Loucy (cell line): ENCODE results near the gene DDX10.

Experiments
- H2AFZ ChIP-seq: fragments of 200-600 bp; sonication (generic); 2 replicates; pipeline ENCODE4 v1.6.0; 2016; ENCODE audit warnings: antibody characterized with exemption, mild to moderate bottlenecking, low read length, moderate library complexity
- H3F3A ChIP-seq: fragments of 200-600 bp; 2 replicates; pipeline ENCODE4 v1.6.0; 2016; ENCODE audit warnings: antibody characterized with exemption, low read depth, mild to moderate bottlenecking
- H3K27me3 ChIP-seq: fragments of 200-600 bp; sonication (generic); 2 replicates; pipeline ENCODE4 v1.6.1; 2014; ENCODE audit warnings: low read length, mild to moderate bottlenecking; ENCODE audit not compliant: insufficient read depth, poor library complexity, severe bottlenecking
- H3K36me3 ChIP-seq: fragments of 200-600 bp; sonication (generic); 2 replicates; pipeline ENCODE4 v1.6.1; 2016; ENCODE audit warnings: low read length; ENCODE audit not compliant: insufficient read depth
- H3K4me1 ChIP-seq: fragments of 200-600 bp; sonication (generic); 2 replicates; pipeline ENCODE4 v1.5.1; 2014; ENCODE audit warnings: low read length, mild to moderate bottlenecking; ENCODE audit not compliant: insufficient read depth, poor library complexity, severe bottlenecking
- H3K4me2 ChIP-seq: fragments of 200-600 bp; sonication (generic); 2 replicates; pipeline ENCODE4 v1.6.0; 2014; ENCODE audit warnings: antibody characterized with exemption, low read length, low read depth, mild to moderate bottlenecking; ENCODE audit not compliant: poor library complexity, severe bottlenecking
- H3K4me3 ChIP-seq: fragments of 200-600 bp; sonication (generic); 2 replicates; pipeline ENCODE4 v1.5.1; 2014; ENCODE audit warnings: low read length, mild to moderate bottlenecking, mixed read lengths; ENCODE audit not compliant: poor library complexity, severe bottlenecking
- H3K79me2 ChIP-seq: fragments of 200-600 bp; sonication (generic); 2 replicates; pipeline ENCODE4 v1.6.1; 2014; ENCODE audit warnings: low read length; ENCODE audit not compliant: insufficient read depth
- H3K9ac ChIP-seq: fragments of 200-600 bp; sonication (generic); 2 replicates; pipeline ENCODE4 v1.6.0; 2014; ENCODE audit warnings: mild to moderate bottlenecking, low read depth, low read length, moderate library complexity; ENCODE audit not compliant: poor library complexity, severe bottlenecking
- H3K9me2 ChIP-seq: fragments of 200-600 bp; sonication (generic); replicated peaks from 2 replicates; pipeline ENCODE4 v1.6.1; 2016; ENCODE audit warnings: low read depth, low read length, mixed read lengths
- H3K9me3 ChIP-seq: fragments of 200-600 bp; sonication (generic); 2 replicates; pipeline ENCODE4 v1.6.1; 2014; ENCODE audit warnings: mild to moderate bottlenecking, antibody characterized with exemption, low read length, low read depth; ENCODE audit not compliant: insufficient read depth
- H4K20me1 ChIP-seq: fragments of 200-600 bp; sonication (generic); 2 replicates; pipeline ENCODE4 v1.6.0; 2014; ENCODE audit warnings: antibody characterized with exemption, low read length, mild to moderate bottlenecking; ENCODE audit not compliant: insufficient read depth, poor library complexity, severe bottlenecking
- EZH2phosphoT487 ChIP-seq: fragments of 200-600 bp; IDR thresholded peaks from 2 replicates; pipeline ENCODE4 v1.6.1; 2018; ENCODE audit warnings: antibody characterized with exemption, mild to moderate bottlenecking, moderate library complexity, borderline replicate concordance
- TF ChIP-seq, protein P1 (sequence below): fragments of 200-600 bp; sonication (generic); conservative IDR thresholded peaks from 2 replicates; pipeline ENCODE4 v1.5.1; 2014; ENCODE audit warnings: mild to moderate bottlenecking, antibody characterized with exemption, low read length

DDX10 gene

DNA sequence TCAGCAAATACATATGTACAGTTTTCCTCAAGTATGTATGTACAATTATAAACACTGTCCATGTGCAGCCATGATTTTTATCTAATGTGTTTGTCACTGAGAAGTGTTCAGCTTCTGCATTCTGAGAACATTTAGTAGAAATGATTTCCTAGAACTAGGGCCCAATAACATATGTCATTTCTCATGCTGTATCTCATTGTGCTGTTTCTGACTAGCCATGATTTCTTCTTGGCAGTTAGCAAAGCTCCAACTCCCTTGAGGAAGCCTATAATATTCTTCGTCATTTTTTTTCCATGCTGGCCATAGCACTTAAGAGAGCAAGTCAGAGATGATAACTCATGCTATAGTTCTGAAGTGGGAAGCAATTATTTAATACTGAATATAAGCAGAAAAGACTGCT is 187.8 kb downstream of the DDX10 start:
- no peaks in the 10 kb centered on the region for H3F3A ChIP-seq
- no peak overlapping the region for H3K4me3 ChIP-seq
- H3K36me3 ChIP-seq = 0 out of 2 replicates have a peak, but pooled peaks cover 10% of the 10 kb centered on the region
- no peak overlapping the region for H2AFZ ChIP-seq
- H3K9ac ChIP-seq = no peak overlapping the region
- H4K20me1 ChIP-seq = no peaks in the 10 kb centered on the region
- TF ChIP-seq, protein P1, sequence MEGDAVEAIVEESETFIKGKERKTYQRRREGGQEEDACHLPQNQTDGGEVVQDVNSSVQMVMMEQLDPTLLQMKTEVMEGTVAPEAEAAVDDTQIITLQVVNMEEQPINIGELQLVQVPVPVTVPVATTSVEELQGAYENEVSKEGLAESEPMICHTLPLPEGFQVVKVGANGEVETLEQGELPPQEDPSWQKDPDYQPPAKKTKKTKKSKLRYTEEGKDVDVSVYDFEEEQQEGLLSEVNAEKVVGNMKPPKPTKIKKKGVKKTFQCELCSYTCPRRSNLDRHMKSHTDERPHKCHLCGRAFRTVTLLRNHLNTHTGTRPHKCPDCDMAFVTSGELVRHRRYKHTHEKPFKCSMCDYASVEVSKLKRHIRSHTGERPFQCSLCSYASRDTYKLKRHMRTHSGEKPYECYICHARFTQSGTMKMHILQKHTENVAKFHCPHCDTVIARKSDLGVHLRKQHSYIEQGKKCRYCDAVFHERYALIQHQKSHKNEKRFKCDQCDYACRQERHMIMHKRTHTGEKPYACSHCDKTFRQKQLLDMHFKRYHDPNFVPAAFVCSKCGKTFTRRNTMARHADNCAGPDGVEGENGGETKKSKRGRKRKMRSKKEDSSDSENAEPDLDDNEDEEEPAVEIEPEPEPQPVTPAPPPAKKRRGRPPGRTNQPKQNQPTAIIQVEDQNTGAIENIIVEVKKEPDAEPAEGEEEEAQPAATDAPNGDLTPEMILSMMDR = no peak
- no peak for TF ChIP-seq EZH2phosphoT487
- no peak overlapping the region for H3K4me2 ChIP-seq
- H3K9me2 ChIP-seq = no peaks in the 10 kb centered on the region
- no peaks in the 10 kb centered on the region for H3K27me3 ChIP-seq
- H3K4me1 ChIP-seq = no peaks in the 10 kb centered on the region
- H3K9me3 ChIP-seq = no peaks in the 10 kb centered on the region
- H3K79me2 ChIP-seq = no peaks in the 10 kb centered on the region

DNA sequence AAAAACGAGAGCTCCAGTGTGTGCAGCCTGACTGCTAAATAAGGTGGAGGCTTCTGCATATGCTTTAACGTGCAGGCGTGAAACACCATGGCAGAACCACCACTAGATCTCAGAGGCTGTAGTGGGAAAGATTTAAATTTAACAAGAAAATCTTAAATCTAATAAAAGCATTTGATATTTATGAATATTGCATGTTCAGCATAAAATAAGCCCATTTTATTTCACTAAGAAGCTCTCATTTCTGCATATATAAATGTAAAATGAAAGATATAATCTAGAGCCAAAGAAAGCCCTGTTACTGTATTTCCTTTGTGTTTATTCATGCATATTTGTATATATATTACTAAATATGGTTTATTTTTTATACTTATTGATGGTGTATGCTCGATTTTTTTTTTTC is 188.3 kb downstream of the DDX10 start:
- no peak overlapping the region for H3K4me3 ChIP-seq
- no peak overlapping the region for H2AFZ ChIP-seq
- no peaks in the 10 kb centered on the region for H3K27me3 ChIP-seq
- H3K4me2 ChIP-seq = no peak overlapping the region
- no peaks in the 10 kb centered on the region for H3K9me2 ChIP-seq
- no peak overlapping the region for H3K9ac ChIP-seq
- no peaks in the 10 kb centered on the region for H3K9me3 ChIP-seq
- no peaks in the 10 kb centered on the region for H3K79me2 ChIP-seq
- H3F3A ChIP-seq = no peaks in the 10 kb centered on the region
- no peak for TF ChIP-seq EZH2phosphoT487
- TF ChIP-seq, protein P1 = no peak
- no peaks in the 10 kb centered on the region for H3K4me1 ChIP-seq
- peaks cover 10% of the 10 kb centered on the region; the same call in 1 of the 2 replicates for H3K36me3 ChIP-seq
- no peaks in the 10 kb centered on the region for H4K20me1 ChIP-seq

DNA sequence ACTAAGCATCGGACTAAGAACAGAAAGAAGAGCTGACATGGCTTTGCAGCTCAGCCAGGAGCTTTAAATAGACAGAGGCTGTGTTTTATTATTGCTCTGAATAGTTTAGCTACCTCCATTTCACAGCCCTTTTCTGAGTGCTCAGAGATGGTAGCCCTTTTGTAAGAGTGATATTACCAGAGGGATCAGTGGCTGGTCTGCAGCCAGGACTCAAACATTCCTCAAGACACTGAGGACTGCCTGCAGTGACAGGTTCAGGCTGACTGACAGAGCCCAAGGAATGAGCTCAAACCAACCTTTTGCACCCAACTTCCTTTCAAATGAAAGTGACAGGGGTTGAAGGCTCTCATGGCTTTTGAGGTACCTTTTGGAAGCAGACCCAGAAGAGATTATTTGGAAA is 189.0 kb downstream of the DDX10 start:
- Histone ChIP-seq H3K36me3 (peaks cover 15% of the 10 kb centered on the region; the same call in 1 of the 2 replicates), H3K9me2 (no peaks in the 10 kb centered on the region), H3K9ac (no peak overlapping the region), H3K9me3 (no peaks in the 10 kb centered on the region), H4K20me1 (no peaks in the 10 kb centered on the region), H3K4me2 (no peak overlapping the region), H3K4me1 (no peaks in the 10 kb centered on the region), H3K4me3 (no peak overlapping the region), H3K79me2 (no peaks in the 10 kb centered on the region), H3K27me3 (no peaks in the 10 kb centered on the region), H2AFZ (no peak overlapping the region), H3F3A (no peaks in the 10 kb centered on the region)
- TF ChIP-seq EZH2phosphoT487 = no peak
- TF ChIP-seq, protein P1 = no peak
